NCI-H69 (cell line): ENCODE measurements around the gene SERPINA12.

ENCODE experiments used
- DNase-seq: peaks from one replicate; lab custom pipeline; 2025; lab: John Stamatoyannopoulos, UW

SERPINA12 gene

GRCh38 chr14:94466706-94467370 is 42.4 kb downstream of the SERPINA12 start:
- DNase-seq, result no peak

- no peak for DNase-seq
Measured at GRCh38 chr14:94465042-94465441, 44.2 kb downstream of the SERPINA12 start.

- no peak for DNase-seq
Measured at GRCh38 chr14:94464290-94464689, 45.0 kb downstream of the SERPINA12 start.

- no peak for DNase-seq
Measured at GRCh38 chr14:94462763-94463572, 46.3 kb downstream of the SERPINA12 start.

GRCh38 chr14:94462219-94462551 is 47.1 kb downstream of the SERPINA12 start:
- no peak for DNase-seq

GRCh38 chr14:94461526-94462218 is 47.6 kb downstream of the SERPINA12 start:
- no peak for DNase-seq

GRCh38 chr14:94460631-94461416 is 48.4 kb downstream of the SERPINA12 start:
- no peak for DNase-seq

- DNase-seq, result no peak
Measured at GRCh38 chr14:94458558-94459205, 50.6 kb downstream of the SERPINA12 start.

GRCh38 chr14:94458096-94458495 is 51.2 kb downstream of the SERPINA12 start:
- no peak for DNase-seq

- no peak for DNase-seq
Measured at GRCh38 chr14:94455928-94456327, 53.3 kb downstream of the SERPINA12 start.

- no peak for DNase-seq
Measured at GRCh38 chr14:94451826-94452225, 57.4 kb downstream of the SERPINA12 start.

- DNase-seq, result no peak
Measured at GRCh38 chr14:94451091-94451771, 58.0 kb downstream of the SERPINA12 start.

- DNase-seq, result no peak
Measured at GRCh38 chr14:94450722-94451090, 58.6 kb downstream of the SERPINA12 start.

GRCh38 chr14:94449930-94450329 is 59.3 kb downstream of the SERPINA12 start:
- no peak for DNase-seq

- no peak for DNase-seq
Measured at GRCh38 chr14:94448071-94448808, 61.0 kb downstream of the SERPINA12 start.

GRCh38 chr14:94447206-94447605 is 62.1 kb downstream of the SERPINA12 start:
- DNase-seq, result no peak

GRCh38 chr14:94446126-94446525 is 63.1 kb downstream of the SERPINA12 start:
- DNase-seq, result no peak

GRCh38 chr14:94445003-94445402 is 64.3 kb downstream of the SERPINA12 start:
- no peak for DNase-seq

- no peak for DNase-seq
Measured at GRCh38 chr14:94441531-94442205, 67.6 kb downstream of the SERPINA12 start.

GRCh38 chr14:94441130-94441529 is 68.1 kb downstream of the SERPINA12 start:
- DNase-seq, result no peak
